Activated CD4-positive, CD25-positive, alpha-beta regulatory T cell treated with anti-CD3 and anti-CD28 coated beads, Interleukin-2, amount 50 U/mL, for 16 hours (primary cell): ENCODE results near the gene KLHL29.
"Not testable (repeated sequence)": the region's sequence is repeated elsewhere in the genome, so short reads cannot be mapped to it uniquely, and the experiment has no call there.

Experiments used
- DNase-seq: peaks from one replicate; pipeline ENCODE4 v3.0.0-alpha.2; 2020; ENCODE audit warnings: low read depth, low spot score

Gene KLHL29

GRCh38 chr2:23712756-23713151 lies 327.8 kb downstream of the KLHL29 start:
- no peak for DNase-seq

- no peak for DNase-seq
Measured at GRCh38 chr2:23713351-23713750, 328.4 kb downstream of the KLHL29 start.

- DNase-seq = no peak
Measured at GRCh38 chr2:23718931-23719700, 334.1 kb downstream of the KLHL29 start.

GRCh38 chr2:23719716-23720115 lies 334.7 kb downstream of the KLHL29 start:
- no peak for DNase-seq

GRCh38 chr2:23720705-23721453 lies 335.9 kb downstream of the KLHL29 start:
- DNase-seq = no peak

GRCh38 chr2:23721454-23721826 lies 336.5 kb downstream of the KLHL29 start:
- DNase-seq = no peak

- DNase-seq = no peak
Measured at GRCh38 chr2:23722255-23722654, 337.3 kb downstream of the KLHL29 start.

- not testable (repeated sequence) for DNase-seq
Measured at GRCh38 chr2:23723029-23723428, 338.1 kb downstream of the KLHL29 start.

- DNase-seq = no peak
Measured at GRCh38 chr2:23734416-23734815, 349.4 kb downstream of the KLHL29 start.

- not testable (repeated sequence) for DNase-seq
Measured at GRCh38 chr2:23736783-23737182, 351.8 kb downstream of the KLHL29 start.

- DNase-seq = no peak
Measured at GRCh38 chr2:23745068-23745725, 360.2 kb downstream of the KLHL29 start.

- DNase-seq = no peak
Measured at GRCh38 chr2:23745726-23746105, 360.7 kb downstream of the KLHL29 start.

GRCh38 chr2:23746141-23746863 lies 361.3 kb downstream of the KLHL29 start:
- DNase-seq = no peak

GRCh38 chr2:23751747-23752265 lies 366.8 kb downstream of the KLHL29 start:
- DNase-seq = no peak

- DNase-seq = no peak
Measured at GRCh38 chr2:23753291-23754010, 368.5 kb downstream of the KLHL29 start.

- no peak for DNase-seq
Measured at GRCh38 chr2:23754970-23755369, 370.0 kb downstream of the KLHL29 start.

GRCh38 chr2:23756593-23757292 lies 371.8 kb downstream of the KLHL29 start:
- no peak for DNase-seq

- no peak for DNase-seq
Measured at GRCh38 chr2:23757686-23758433, 372.9 kb downstream of the KLHL29 start.
